ENCODE results near the gene MIER2.
"Not testable (repeated sequence)": the region's sequence is repeated elsewhere in the genome, so short reads cannot be mapped to it uniquely, and the experiment has no call there.

The MIER2 gene

GRCh38 chr19:355536-355935 lies 10.9 kb upstream of the MIER2 start:
- DNase-seq (ENCODE audit: low read depth) = not testable (repeated sequence)

- DNase-seq (ENCODE audit: low read depth) = no peak
Observed at GRCh38 chr19:355134-355533, 10.5 kb upstream of the MIER2 start.

GRCh38 chr19:351976-352625 lies 7.5 kb upstream of the MIER2 start:
- no peak for DNase-seq (ENCODE audit: low read depth)

GRCh38 chr19:347946-348861 lies 3.6 kb upstream of the MIER2 start:
- no peak for DNase-seq (ENCODE audit: low read depth)

GRCh38 chr19:345320-345879 lies 804 bp upstream of the MIER2 start:
- DNase-seq (ENCODE audit: low read depth) = no peak

- DNase-seq (ENCODE audit: low read depth) = peak; percentile 15
Observed at GRCh38 chr19:343941-344624, 513 bp downstream of the MIER2 start.

- no peak for DNase-seq (ENCODE audit: low read depth)
Observed at GRCh38 chr19:343451-343931, 1.1 kb downstream of the MIER2 start.

GRCh38 chr19:342801-343421 lies 1.7 kb downstream of the MIER2 start:
- no peak for DNase-seq (ENCODE audit: low read depth)

- no peak for DNase-seq (ENCODE audit: low read depth)
Observed at GRCh38 chr19:342128-342455, 2.5 kb downstream of the MIER2 start.

- no peak for DNase-seq (ENCODE audit: low read depth)
Observed at GRCh38 chr19:341386-342127, 3.0 kb downstream of the MIER2 start.

- no peak for DNase-seq (ENCODE audit: low read depth)
Observed at GRCh38 chr19:340620-341385, 3.8 kb downstream of the MIER2 start.

- no peak for DNase-seq (ENCODE audit: low read depth)
Observed at GRCh38 chr19:339262-339887, 5.2 kb downstream of the MIER2 start.

GRCh38 chr19:338421-338820 lies 6.2 kb downstream of the MIER2 start:
- DNase-seq (ENCODE audit: low read depth) = no peak

GRCh38 chr19:336067-336614 lies 8.5 kb downstream of the MIER2 start:
- DNase-seq (ENCODE audit: low read depth) = no peak

- DNase-seq (ENCODE audit: low read depth) = no peak
Observed at GRCh38 chr19:335486-336066, 9.0 kb downstream of the MIER2 start.

- no peak for DNase-seq (ENCODE audit: low read depth)
Observed at GRCh38 chr19:335072-335471, 9.5 kb downstream of the MIER2 start.

- DNase-seq (ENCODE audit: low read depth) = no peak
Observed at GRCh38 chr19:334296-335071, 10.1 kb downstream of the MIER2 start.

- no peak for DNase-seq (ENCODE audit: low read depth)
Observed at GRCh38 chr19:330503-330902, 14.1 kb downstream of the MIER2 start.

- DNase-seq (ENCODE audit: low read depth) = no peak
Observed at GRCh38 chr19:329876-330275, 14.7 kb downstream of the MIER2 start.

Measured in activated T-helper 9 cell treated with anti-CD3 and anti-CD28 coated beads, Interleukin-2, amount 50 U/mL, for 16 hours (primary cell).